ENCODE data around the gene C22orf15. TPM values are rescaled to one million over a fixed set of nuclear protein-coding genes. Genes with fewer than 3 reads are reported as not detected.
A peak's percentile ranks its signal among the peaks of the same experiment; 100 is the strongest.

C22orf15 gene
- total RNA-seq, 2 experiments from 2014 or later: 0.77 to 2.8 TPM

- Mint-ChIP-seq H3K9me3 (ENCODE audit: low read depth) (no peaks in the 10 kb centered on the region), H3K27ac (no peak overlapping the region), H3K4me1 (peaks cover 21% of the 10 kb centered on the region), H3K27me3 (no peaks in the 10 kb centered on the region), H3K36me3 (no peaks in the 10 kb centered on the region), H3K4me3 (no peak overlapping the region)
- DNase-seq (no peak), ATAC-seq (no peak)
- CTCF ChIA-PET: interaction anchor here (1.1 to 1.4 kb wide), 2 partner anchors 10 to 18 kb away, joined by 3 read pairs; partner anchors contain the start of gene C22orf15
These were observed 9.4 kb upstream of the C22orf15 start for GRCh38 chr22:23753385-23753784.

GRCh38 chr22:23754220-23754919 is 8.4 kb upstream of the C22orf15 start, which contains the start of gene VPREB3:
VPREB3 (minus strand) TSS chr22:23754425; CDS start chr22:23754363, 62 bp downstream.
- H3K9me3 Mint-ChIP-seq (ENCODE audit: low read depth): no peaks in the 10 kb centered on the region
- no peak within 1 kb of the TSS for H3K4me3 Mint-ChIP-seq
- no peaks in the 10 kb centered on the region for H3K36me3 Mint-ChIP-seq
- no peak for ATAC-seq
- no peaks in the 10 kb centered on the region for H3K27me3 Mint-ChIP-seq
- H3K27ac Mint-ChIP-seq: no peak within 1 kb of the TSS
- H3K4me1 Mint-ChIP-seq: peaks cover 21% of the 10 kb centered on the region
- no peak for DNase-seq
- CTCF ChIA-PET: interaction anchor here (0.9 to 1.4 kb wide), 4 partner anchors 9 to 49 kb away, joined by 3 to 4 read pairs (median 3); partner anchors contain the start of gene C22orf15

- H3K4me3 Mint-ChIP-seq: no peak overlapping the region
- no peak overlapping the region for H3K27ac Mint-ChIP-seq
- H3K4me1 Mint-ChIP-seq: peaks cover 14% of the 10 kb centered on the region
- DNase-seq (no peak), ATAC-seq (no peak)
- no peaks in the 10 kb centered on the region for H3K9me3 Mint-ChIP-seq (ENCODE audit: low read depth)
- H3K36me3 Mint-ChIP-seq: no peaks in the 10 kb centered on the region
- CTCF ChIA-PET: interaction anchor here (0.6 to 1.4 kb wide), 6 partner anchors 10 to 66 kb away, joined by 3 to 11 read pairs (median 3); no protein-coding TSS in a partner anchor
- no peaks in the 10 kb centered on the region for H3K27me3 Mint-ChIP-seq
These were observed 7.7 kb upstream of the C22orf15 start for GRCh38 chr22:23754980-23755636.

- CTCF ChIA-PET: interaction anchor here (0.6 to 1.3 kb wide), 4 partner anchors 9 to 65 kb away, joined by 3 to 11 read pairs (median 4); no protein-coding TSS in a partner anchor
- Mint-ChIP-seq H3K9me3 (ENCODE audit: low read depth) (no peaks in the 10 kb centered on the region), H3K4me3 (no peak overlapping the region), H3K36me3 (no peaks in the 10 kb centered on the region), H3K27ac (no peak overlapping the region), H3K27me3 (no peaks in the 10 kb centered on the region), H3K4me1 (peaks cover 9% of the 10 kb centered on the region)
- no peak for DNase-seq
- no peak for ATAC-seq
These were observed 7.1 kb upstream of the C22orf15 start for GRCh38 chr22:23755711-23756110.

GRCh38 chr22:23756891-23757290 is 5.9 kb upstream of the C22orf15 start:
- no peaks in the 10 kb centered on the region for H3K9me3 Mint-ChIP-seq (ENCODE audit: low read depth)
- H3K4me1 Mint-ChIP-seq: peaks cover 6% of the 10 kb centered on the region
- H3K27me3 Mint-ChIP-seq: no peaks in the 10 kb centered on the region
- H3K36me3 Mint-ChIP-seq: no peaks in the 10 kb centered on the region
- H3K27ac Mint-ChIP-seq: no peak overlapping the region
- ATAC-seq (no peak), DNase-seq (no peak)
- H3K4me3 Mint-ChIP-seq: no peak overlapping the region
- CTCF ChIA-PET: no interaction called here

GRCh38 chr22:23759566-23759965 is 3.2 kb upstream of the C22orf15 start:
- H3K4me3 Mint-ChIP-seq: no peak overlapping the region
- no peaks in the 10 kb centered on the region for H3K27me3 Mint-ChIP-seq
- H3K4me1 Mint-ChIP-seq: peaks cover 25% of the 10 kb centered on the region
- H3K27ac Mint-ChIP-seq: no peak overlapping the region
- ATAC-seq (no peak), DNase-seq (no peak)
- H3K9me3 Mint-ChIP-seq (ENCODE audit: low read depth): no peaks in the 10 kb centered on the region
- no peaks in the 10 kb centered on the region for H3K36me3 Mint-ChIP-seq
- CTCF ChIA-PET: interaction anchor here (0.9 to 1.4 kb wide), 3 partner anchors 9 to 90 kb away, joined by 3 to 5 read pairs (median 4); partner anchors contain the start of gene ZNF70

GRCh38 chr22:23760056-23760455 is 2.7 kb upstream of the C22orf15 start:
- CTCF ChIA-PET: interaction anchor here (1.0 to 1.4 kb wide), 3 partner anchors 9 to 132 kb away, joined by 4 to 6 read pairs (median 5); partner anchors contain the start of gene ZNF70

GRCh38 chr22:23763579-23763945 is 772 bp downstream of the C22orf15 start:
- DNase-seq: peak; percentile 75
- H3K27ac Mint-ChIP-seq: peak overlapping the region; percentile 83
- peaks cover 43% of the 10 kb centered on the region for H3K4me1 Mint-ChIP-seq
- peaks cover 3% of the 10 kb centered on the region for H3K36me3 Mint-ChIP-seq
- H3K9me3 Mint-ChIP-seq (ENCODE audit: low read depth): no peaks in the 10 kb centered on the region
- ATAC-seq: peak; percentile 57
- H3K4me3 Mint-ChIP-seq: peak overlapping the region; percentile 47
- CTCF ChIA-PET: interaction anchor here (0.8 to 1.8 kb wide), 9 partner anchors 10 to 136 kb away, joined by 3 to 5 read pairs (median 3); partner anchors contain the start of genes MIF and SLC2A11
- H3K27me3 Mint-ChIP-seq: no peaks in the 10 kb centered on the region

More at GRCh38 chr22:23760056-23760455, 2.7 kb upstream of the C22orf15 start:
- H3K27me3 Mint-ChIP-seq: no peaks in the 10 kb centered on the region
- H3K4me1 Mint-ChIP-seq: peaks cover 30% of the 10 kb centered on the region
- H3K4me3 Mint-ChIP-seq: no peak overlapping the region
- no peak for ATAC-seq
- H3K36me3 Mint-ChIP-seq: no peaks in the 10 kb centered on the region
- no peak overlapping the region for H3K27ac Mint-ChIP-seq
- DNase-seq: no peak
- H3K9me3 Mint-ChIP-seq (ENCODE audit: low read depth): no peaks in the 10 kb centered on the region

- peak overlapping the region; percentile 83 for H3K27ac Mint-ChIP-seq
- CTCF ChIA-PET: interaction anchor here (1.1 to 1.8 kb wide), 6 partner anchors 11 to 130 kb away, joined by 3 to 5 read pairs (median 4); partner anchors contain the start of genes MIF and SLC2A11
- H3K36me3 Mint-ChIP-seq: peaks cover 3% of the 10 kb centered on the region
- DNase-seq: no peak
- H3K9me3 Mint-ChIP-seq (ENCODE audit: low read depth): no peaks in the 10 kb centered on the region
- H3K4me1 Mint-ChIP-seq: peaks cover 43% of the 10 kb centered on the region
- no peaks in the 10 kb centered on the region for H3K27me3 Mint-ChIP-seq
- H3K4me3 Mint-ChIP-seq: peak overlapping the region; percentile 47
- ATAC-seq: no peak
These were observed 1.2 kb downstream of the C22orf15 start for GRCh38 chr22:23763954-23764353.

GRCh38 chr22:23764899-23765881 is 2.4 kb downstream of the C22orf15 start:
- no peaks in the 10 kb centered on the region for H3K9me3 Mint-ChIP-seq (ENCODE audit: low read depth)
- ATAC-seq: no peak

GRCh38 chr22:23767303-23767672 is 4.5 kb downstream of the C22orf15 start:
- Mint-ChIP-seq H3K36me3 (peaks cover 3% of the 10 kb centered on the region), H3K27me3 (no peaks in the 10 kb centered on the region), H3K4me3 (peak overlapping the region; percentile 75), H3K27ac (peak overlapping the region; percentile 73), H3K4me1 (peaks cover 57% of the 10 kb centered on the region), H3K9me3 (ENCODE audit: low read depth) (no peaks in the 10 kb centered on the region)
- DNase-seq (no peak), ATAC-seq (peak; percentile 6)
- CTCF ChIA-PET: interaction anchor here (0.5 to 8.8 kb wide), 18 partner anchors 12 to 177 kb away, joined by 3 to 95 read pairs (median 5); partner anchors contain the start of genes SLC2A11 and ZNF70

More at GRCh38 chr22:23764899-23765881, 2.4 kb downstream of the C22orf15 start:
- CTCF ChIA-PET: interaction anchor here (0.9 to 8.8 kb wide), 10 partner anchors 10 to 174 kb away, joined by 3 to 95 read pairs (median 5); partner anchors contain the start of gene ZNF70
- H3K36me3 Mint-ChIP-seq: peaks cover 3% of the 10 kb centered on the region
- H3K27ac Mint-ChIP-seq: peak overlapping the region; percentile 61
- H3K27me3 Mint-ChIP-seq: no peaks in the 10 kb centered on the region
- no peak overlapping the region for H3K4me3 Mint-ChIP-seq
- DNase-seq: no peak
- H3K4me1 Mint-ChIP-seq: peaks cover 46% of the 10 kb centered on the region

All from activated CD8-positive, alpha-beta memory T cell treated with anti-CD3 and anti-CD28 coated beads, Interleukin-2, amount 10 ng/mL, durations not matched to agents 7 days and 5 days (primary cell).